ENCODE data around the gene KCNQ1. TPM values are rescaled to one million over a fixed set of nuclear protein-coding genes. Genes with fewer than 3 reads are reported as not detected.

KCNQ1 gene
- total RNA-seq, 1 experiment from 2014 or later, result 2.3 TPM

GRCh38 chr11:2838676-2839294 is 394.0 kb downstream of the KCNQ1 start:
- no peak overlapping the region for H3K23ac ChIP-seq (ENCODE audit: insufficient read length, low read depth, low read length)
- no peak for TF ChIP-seq CTCF (conservative IDR thresholded peaks at IDR 0.05)
- H3K4me2 ChIP-seq (ENCODE audit: insufficient read depth, insufficient read length, low read length), result no peak overlapping the region
- Mint-ChIP-seq H3K27ac (no peak overlapping the region), H3K36me3 (ENCODE audit: insufficient read depth in 1 of 3, low read depth in 3 of 3) (no peaks in the 10 kb centered on the region), H3K9me3 (no peaks in the 10 kb centered on the region), H3K4me1 (peaks cover 36 to 41% of the 10 kb centered on the region in 2 experiments), H3K27me3 (ENCODE audit: low read depth) (peaks cover 75% of the 10 kb centered on the region), H3K4me3 (no peak overlapping the region)
- no peaks in the 10 kb centered on the region for H3K23me2 ChIP-seq (ENCODE audit: insufficient read length, low read depth, low read length, poor library complexity, severe bottlenecking)
- H2BK120ac ChIP-seq (ENCODE audit: low read depth, low read length, poor library complexity, severe bottlenecking), result no peak overlapping the region
- H3K18ac ChIP-seq (ENCODE audit: insufficient read length, low read depth, low read length), result no peak overlapping the region
- no peak overlapping the region for H2AK5ac ChIP-seq (ENCODE audit: insufficient read length, low read length)
- no peak overlapping the region for H2BK20ac ChIP-seq (ENCODE audit: low read depth, low read length, poor library complexity, severe bottlenecking)
- no peak overlapping the region for H3K4ac ChIP-seq (ENCODE audit: low read depth, low read length)
- no peak overlapping the region for H3T11ph ChIP-seq (ENCODE audit: low read length)
- no peak overlapping the region for H2BK5ac ChIP-seq (ENCODE audit: insufficient read length, low read length)
- no peaks in the 10 kb centered on the region for H3K9me3 ChIP-seq (ENCODE audit: control insufficient read depth, low read depth, low read length)
- no peaks in the 10 kb centered on the region for H3K79me2 ChIP-seq (ENCODE audit: insufficient read depth, low read length)
- DNase-seq, result no peak
- H2AFZ ChIP-seq (ENCODE audit: low read length), result no peak overlapping the region
- H3K27me3 ChIP-seq (ENCODE audit: insufficient read depth, low read length), result no peaks in the 10 kb centered on the region; the same call in 1 of the 2 replicates
- H2BK12ac ChIP-seq (ENCODE audit: insufficient read length, low read depth, low read length), result no peak overlapping the region
- no peak overlapping the region for H3K14ac ChIP-seq (ENCODE audit: insufficient read depth, low read length)
- no CpG with 5 or more reads among the region's 25 CpGs for WGBS (ENCODE audit: extremely low coverage, insufficient read length, low lambda C conversion rate)
- no peak overlapping the region for H2BK15ac ChIP-seq (ENCODE audit: low read depth, low read length)
- no peak overlapping the region for H3K27ac ChIP-seq (ENCODE audit: insufficient read length, low read depth, low read length)
- H3K56ac ChIP-seq (ENCODE audit: insufficient read length, low read depth, low read length), result no peak overlapping the region
- no peak overlapping the region for H4K8ac ChIP-seq (replicated peaks; ENCODE audit: insufficient read length, low read depth, low read length)
- no peaks in the 10 kb centered on the region for H3K79me1 ChIP-seq (ENCODE audit: insufficient read depth, low read depth, low read length, poor library complexity, severe bottlenecking)
- H3K9ac ChIP-seq (ENCODE audit: extremely low read depth, insufficient read length, low read length), result no peak overlapping the region
- H4K20me1 ChIP-seq (ENCODE audit: control insufficient read depth, insufficient read depth, insufficient read length), result no peaks in the 10 kb centered on the region
- H4K5ac ChIP-seq (ENCODE audit: insufficient read length, low read depth, low read length), result no peak overlapping the region
- no peak overlapping the region for H4K91ac ChIP-seq (ENCODE audit: insufficient read length, low read depth, low read length)
- no peaks in the 10 kb centered on the region for H3K4me1 ChIP-seq (ENCODE audit: insufficient read depth, low read length)

All from H9 (cell line).